ENCODE measurements around the gene SYNE1. TPM values are rescaled to one million over a fixed set of nuclear protein-coding genes. Genes with fewer than 3 reads are reported as not detected.

Gene SYNE1
- total RNA-seq, 4 donors from 2014 or later = 78.9 to 352 (median 113) TPM

DNA sequence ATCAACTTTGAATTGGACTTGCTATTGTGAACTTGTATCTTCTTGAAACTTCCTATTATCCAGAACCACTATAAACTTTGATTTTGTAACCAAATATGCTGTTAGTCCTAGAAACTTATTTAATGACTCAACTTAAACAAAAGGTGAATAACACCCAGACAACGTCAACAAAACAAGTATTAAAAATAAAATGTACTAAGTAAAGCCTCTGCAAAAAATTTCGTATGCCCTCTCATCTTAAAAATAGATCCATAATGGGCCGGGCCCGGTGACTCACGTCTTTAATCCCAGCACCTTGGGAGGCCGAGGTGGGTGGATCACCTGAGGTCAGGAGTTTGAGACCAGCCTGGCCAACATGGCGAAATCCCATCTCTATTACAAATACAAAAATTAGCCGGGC is 428.0 kb downstream of the SYNE1 start:
- ATAC-seq (ENCODE audit: low FRiP score) = no peak

DNA sequence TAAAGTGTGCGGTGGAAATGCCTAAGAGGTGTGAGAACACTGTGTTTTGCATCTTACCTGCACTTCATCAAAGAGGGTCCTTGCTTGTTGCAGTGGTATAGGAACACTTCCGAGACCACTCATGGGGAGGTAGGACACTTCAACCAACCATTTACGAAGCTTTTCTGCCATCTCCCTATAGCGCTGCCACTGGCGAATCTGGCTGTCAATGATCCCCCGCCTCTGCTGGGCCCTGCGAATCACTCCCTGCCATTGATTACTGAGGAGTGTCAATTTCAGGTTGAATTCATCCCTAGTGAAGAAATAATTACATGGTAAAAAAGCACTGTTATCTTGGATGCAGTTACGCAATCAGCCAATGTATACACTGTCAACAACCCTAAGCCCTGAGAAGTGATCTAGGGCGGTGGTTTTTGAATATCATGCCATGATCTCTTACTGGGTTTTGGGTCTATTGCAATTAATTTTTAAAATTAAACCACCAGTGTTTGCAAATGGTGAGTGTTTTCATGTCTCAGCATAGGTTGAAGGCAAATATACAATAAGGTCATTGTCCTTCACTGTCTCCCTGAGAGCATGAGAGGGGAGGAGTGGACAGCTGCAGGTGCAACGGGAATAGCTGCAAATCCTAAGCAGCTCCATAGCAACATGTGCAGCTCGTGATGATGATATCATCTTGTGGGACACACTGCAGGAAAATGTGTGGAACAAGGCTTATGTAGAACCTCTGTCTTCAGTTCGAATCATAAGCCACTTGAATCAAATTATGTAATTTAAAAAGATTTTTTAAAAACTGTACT is 429.0 kb downstream of the SYNE1 start:
- no peak for TF ChIP-seq CTCF (IDR thresholded peaks at IDR 0.05)
- ATAC-seq (ENCODE audit: low FRiP score) = no peak
- no peak for DNase-seq (ENCODE audit: low spot score)

More for the DNA sequence above, 428.0 kb downstream of the SYNE1 start:
- no peak for TF ChIP-seq CTCF (IDR thresholded peaks at IDR 0.05)
- no peak for DNase-seq (ENCODE audit: low spot score)

DNA sequence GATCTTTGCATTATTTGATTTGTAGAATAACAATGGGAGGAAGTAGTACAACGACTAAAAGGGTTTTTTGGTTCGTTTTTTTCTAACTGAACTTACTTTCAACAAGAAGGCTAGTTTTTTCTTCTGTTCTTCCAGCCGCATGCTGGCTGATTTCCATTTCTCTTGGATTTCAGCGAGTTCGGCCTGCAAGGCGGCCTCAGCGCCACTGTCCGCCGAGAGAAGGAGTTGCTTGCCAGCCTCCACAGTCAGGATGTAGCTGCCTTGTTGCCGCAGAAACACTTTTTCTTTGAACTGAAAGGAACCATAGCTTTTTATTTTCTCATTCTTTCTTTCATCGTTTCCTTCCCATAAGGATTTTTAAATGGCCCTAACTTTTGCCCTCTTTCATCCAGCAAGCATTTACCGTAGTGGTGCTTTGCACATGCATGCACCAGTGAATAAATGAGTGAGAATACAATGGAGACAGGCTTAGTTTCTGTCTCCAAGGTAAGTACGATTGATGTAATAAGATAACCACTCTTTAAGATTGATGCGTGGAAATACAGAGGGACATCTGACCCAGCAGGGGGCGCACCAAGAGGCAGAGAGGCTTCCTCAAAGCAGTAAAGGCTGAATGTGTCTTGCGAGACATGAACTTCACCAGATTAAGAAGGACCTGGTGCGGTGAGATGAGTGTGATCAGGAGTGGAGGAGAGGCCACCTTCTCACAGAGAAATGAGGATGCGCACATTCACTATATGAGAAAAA is 430.9 kb downstream of the SYNE1 start:
- TF ChIP-seq CTCF (IDR thresholded peaks at IDR 0.05) = no peak
- DNase-seq (ENCODE audit: low spot score) (no peak), ATAC-seq (ENCODE audit: low FRiP score) (no peak)

- DNase-seq (ENCODE audit: low spot score) = no peak
- no peak for ATAC-seq (ENCODE audit: low FRiP score)
- no peak for TF ChIP-seq CTCF (IDR thresholded peaks at IDR 0.05)
Measured at GRCh38 chr6:152204591-152204990, 432.6 kb downstream of the SYNE1 start.

- DNase-seq (ENCODE audit: low spot score) (no peak), ATAC-seq (ENCODE audit: low FRiP score) (no peak)
- TF ChIP-seq CTCF (IDR thresholded peaks at IDR 0.05) = no peak
Measured at GRCh38 chr6:152201120-152201519, 436.0 kb downstream of the SYNE1 start.

- no peak for ATAC-seq (ENCODE audit: low FRiP score)
- DNase-seq (ENCODE audit: low spot score) = no peak
- TF ChIP-seq CTCF (IDR thresholded peaks at IDR 0.05) = no peak
Measured at GRCh38 chr6:152195896-152196295, 441.3 kb downstream of the SYNE1 start.
